GM18526 (cell line): ENCODE results near the gene LAMA1.

Experiments used
- POLR2A ChIP-seq: IDR thresholded peaks from 3 replicates; pipeline ENCODE4 v1.6.1; 2011; ENCODE audit not compliant: insufficient read length; ENCODE audit errors: extremely low read depth

The LAMA1 gene

DNA sequence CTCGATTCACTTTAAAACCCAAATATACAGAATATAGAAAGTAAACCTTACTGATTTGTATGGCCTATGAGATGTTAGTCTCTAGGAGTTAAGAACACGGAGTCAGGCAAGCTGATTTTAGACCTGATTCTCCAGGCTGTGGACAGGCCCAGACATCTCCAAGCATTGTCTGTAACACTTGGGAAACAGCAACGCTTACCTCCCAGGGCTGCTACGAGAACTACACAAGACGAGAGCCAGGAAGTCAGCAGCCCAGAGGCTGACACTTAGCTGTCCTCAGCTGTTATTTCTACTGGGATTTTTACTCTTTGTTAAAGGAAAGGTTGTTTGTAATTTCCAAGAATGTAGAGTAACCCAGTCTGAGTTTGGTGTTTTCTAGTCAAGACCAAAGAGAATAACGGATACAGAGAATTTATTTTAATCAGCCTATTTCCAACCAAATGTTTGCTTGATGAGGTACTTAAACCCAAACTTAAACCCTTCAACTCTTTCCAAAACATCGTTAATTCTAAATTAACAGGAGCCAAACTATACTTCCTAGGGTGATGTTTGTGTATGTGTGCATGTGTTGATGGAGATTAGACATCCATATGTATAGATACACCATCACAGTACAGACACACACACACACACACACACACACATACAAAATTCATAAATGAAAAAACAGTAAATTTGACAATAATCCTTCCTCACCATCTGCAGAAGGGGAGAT, 123.4 kb downstream of the LAMA1 start:
- no peak for TF ChIP-seq POLR2A

DNA sequence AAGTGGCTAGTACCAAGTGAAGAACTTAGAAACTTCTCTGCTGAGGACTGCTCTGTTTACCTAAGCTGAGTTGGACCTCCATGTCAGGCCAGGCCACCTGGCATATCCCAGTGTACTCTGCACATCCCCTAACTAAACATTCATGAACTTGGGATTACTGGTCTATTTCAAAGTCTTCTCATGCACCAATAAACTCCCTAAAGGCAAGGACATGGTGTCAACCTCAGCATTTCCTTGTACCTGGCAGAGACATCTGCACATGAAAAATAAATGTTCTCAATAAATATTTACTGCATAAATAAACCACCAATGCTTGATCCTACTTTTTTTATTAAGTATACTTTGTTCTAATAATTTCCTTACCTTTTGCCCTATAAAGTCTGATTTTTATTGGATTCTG, 124.8 kb downstream of the LAMA1 start:
- TF ChIP-seq POLR2A: no peak

DNA sequence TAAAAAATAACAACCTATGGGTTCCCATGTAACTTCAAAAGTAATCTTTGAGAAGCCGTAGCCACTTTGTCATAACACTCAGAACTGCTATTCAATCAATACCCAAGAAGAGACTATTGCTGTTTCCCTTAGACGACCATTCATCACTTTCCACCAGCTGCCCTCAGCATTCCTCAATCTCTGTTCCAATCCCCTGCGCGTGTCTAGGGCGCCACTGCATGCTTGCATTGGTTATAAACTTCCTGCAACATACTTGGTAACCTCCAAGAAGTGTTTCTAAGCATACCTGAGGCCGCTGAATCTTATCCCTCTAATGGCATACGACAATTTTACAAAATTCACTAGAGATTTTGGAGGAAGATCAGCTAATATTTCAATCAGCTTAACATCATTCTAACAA, 134.2 kb downstream of the LAMA1 start:
- TF ChIP-seq POLR2A: no peak

GRCh38 chr18:6982398-6982797, 135.2 kb downstream of the LAMA1 start:
- TF ChIP-seq POLR2A: no peak

GRCh38 chr18:6980363-6980762, 137.2 kb downstream of the LAMA1 start:
- TF ChIP-seq POLR2A: no peak

DNA sequence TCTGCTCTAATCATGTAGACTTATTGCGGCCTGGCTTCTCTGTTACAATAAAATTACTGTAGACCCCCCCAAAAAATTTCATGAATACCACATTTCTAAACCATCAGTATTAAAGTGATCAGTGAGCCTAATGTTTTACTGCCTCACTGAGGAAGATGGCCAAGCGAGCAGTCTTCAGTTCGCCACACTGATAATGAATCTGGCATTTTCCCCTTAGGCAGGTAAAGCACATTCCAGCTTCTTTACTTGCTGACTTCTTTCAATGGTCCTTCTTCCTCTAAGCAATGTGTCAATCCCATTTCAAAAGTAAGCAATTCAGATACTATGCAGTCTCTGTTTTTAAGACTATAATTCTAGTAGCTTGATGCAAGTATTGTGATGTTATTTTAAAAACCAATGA, 137.6 kb downstream of the LAMA1 start:
- TF ChIP-seq POLR2A: no peak

DNA sequence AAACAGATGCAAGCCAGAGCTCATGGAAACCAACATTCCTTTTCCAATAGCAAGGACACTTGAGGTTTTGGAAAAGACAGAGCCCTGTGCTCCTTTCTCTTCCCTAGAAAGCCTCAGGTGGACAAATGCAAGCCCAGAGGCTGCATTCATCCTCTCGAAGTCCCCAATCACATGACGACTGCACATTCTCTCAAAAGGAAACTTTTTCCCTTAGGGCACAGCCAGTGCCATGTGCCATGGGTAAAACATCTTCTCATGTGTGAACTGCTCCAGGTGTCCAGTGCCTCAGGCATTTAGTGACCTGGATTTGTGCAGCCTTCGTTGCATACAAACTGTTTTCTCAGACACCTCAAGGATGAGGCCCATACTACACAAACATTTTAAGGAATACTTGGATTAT, 140.7 kb downstream of the LAMA1 start:
- no peak for TF ChIP-seq POLR2A

DNA sequence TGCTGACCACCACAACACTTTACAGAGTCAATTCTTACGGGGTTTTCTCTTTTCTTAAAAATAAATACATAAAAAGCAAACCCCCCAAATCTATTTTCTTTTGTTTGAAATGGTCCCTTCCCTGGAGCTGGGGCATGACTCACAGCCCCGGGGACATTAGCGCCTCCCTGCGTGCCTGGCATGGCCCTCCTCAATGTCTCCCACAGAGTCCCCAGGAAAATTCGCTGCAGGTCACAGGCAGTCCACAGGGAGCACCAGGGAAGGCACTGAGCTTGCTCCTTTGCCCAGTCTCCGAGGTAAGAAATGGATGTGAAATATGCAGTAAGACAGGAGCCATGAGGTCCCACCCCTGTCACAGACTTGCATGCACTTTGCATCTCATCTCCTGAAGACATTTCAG, 142.5 kb downstream of the LAMA1 start:
- no peak for TF ChIP-seq POLR2A

- TF ChIP-seq POLR2A: no peak
Observed at GRCh38 chr18:6971823-6972478, 145.6 kb downstream of the LAMA1 start.

DNA sequence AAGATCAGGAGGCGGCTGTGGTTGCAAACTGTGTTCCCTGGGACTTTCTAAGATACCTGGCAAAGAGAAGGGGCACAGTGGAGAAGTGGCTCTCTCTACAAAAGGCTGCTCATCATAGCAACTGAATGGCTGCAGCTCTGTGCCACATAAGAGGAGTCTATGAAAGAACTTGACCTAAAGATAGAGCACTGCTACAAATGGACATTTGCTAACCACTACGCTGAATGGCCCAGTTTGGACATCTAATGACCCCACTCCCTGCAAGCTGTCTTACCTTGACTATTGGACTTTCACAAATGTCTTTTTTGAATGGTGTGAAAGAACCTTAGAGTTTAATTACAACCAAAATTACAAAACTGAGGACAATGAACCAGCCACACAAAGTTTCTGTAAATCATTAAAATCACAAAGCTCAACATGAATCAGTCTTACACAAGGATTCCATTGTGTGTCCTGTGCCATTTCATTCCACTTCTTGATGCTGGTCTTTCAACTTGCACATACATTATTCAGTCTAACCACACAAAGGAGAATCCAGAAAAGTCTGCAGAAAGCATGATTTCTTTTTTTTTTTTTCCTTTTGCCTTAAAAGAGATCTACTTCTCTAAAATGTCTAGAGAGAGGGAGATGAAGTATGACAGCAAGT, 154.0 kb downstream of the LAMA1 start:
- TF ChIP-seq POLR2A: no peak

- no peak for TF ChIP-seq POLR2A
Observed at GRCh38 chr18:6962571-6963451, 154.8 kb downstream of the LAMA1 start.

- no peak for TF ChIP-seq POLR2A
Observed at GRCh38 chr18:6961331-6961730, 156.3 kb downstream of the LAMA1 start.

GRCh38 chr18:6960656-6961055, 156.9 kb downstream of the LAMA1 start:
- TF ChIP-seq POLR2A: no peak

DNA sequence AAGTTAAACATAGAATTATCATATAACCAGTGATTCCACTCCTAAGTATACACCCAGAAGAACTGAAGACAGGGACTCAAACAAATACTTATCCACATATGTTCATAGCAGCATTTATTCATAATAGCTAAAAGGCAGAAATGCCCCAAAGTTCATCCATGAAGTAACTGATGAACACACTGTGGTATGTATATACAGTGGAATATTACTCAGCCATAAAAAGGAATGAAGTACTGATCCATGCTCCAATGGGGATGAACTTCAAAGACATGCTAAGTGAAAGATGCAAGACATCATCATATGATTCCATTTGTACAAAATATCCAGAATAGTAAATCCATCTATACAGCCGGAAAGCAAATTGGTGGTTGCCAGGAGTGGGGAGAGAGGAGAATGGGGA, 157.5 kb downstream of the LAMA1 start:
- TF ChIP-seq POLR2A: no peak

- no peak for TF ChIP-seq POLR2A
Observed at GRCh38 chr18:6959110-6959509, 158.5 kb downstream of the LAMA1 start.
